HFFc6 (cell line): Measurements from ENCODE around the gene SPOCK2. TPM values are rescaled to one million over a fixed set of nuclear protein-coding genes. Genes with fewer than 3 reads are reported as not detected.

Experiments used
- DNase-seq: peaks from one replicate; pipeline ENCODE4 v3.0.0-alpha.2; 2018
- H3K27ac Mint-ChIP-seq: 2 replicates; pipeline ENCODE4 v1.8.0; 2020; ENCODE audit warnings: mild to moderate bottlenecking, mixed read lengths
- H3K27me3 Mint-ChIP-seq: 2 replicates; pipeline ENCODE4 v1.8.0; 2021; ENCODE audit warnings: mild to moderate bottlenecking, moderate library complexity, mixed read lengths; ENCODE audit not compliant: insufficient read depth
- H3K36me3 Mint-ChIP-seq: 2 replicates; pipeline ENCODE4 v1.8.0; 2021; ENCODE audit warnings: low read depth, mixed read lengths
- H3K4me1 Mint-ChIP-seq: 2 replicates; pipeline ENCODE4 v1.8.0; 2020; ENCODE audit warnings: low read depth, mixed read lengths
- H3K4me3 Mint-ChIP-seq: 2 replicates; pipeline ENCODE4 v1.8.0; 2020; ENCODE audit warnings: mild to moderate bottlenecking, moderate library complexity, mixed read lengths
- H3K9me3 Mint-ChIP-seq: 2 replicates; pipeline ENCODE4 v1.8.0; 2020; ENCODE audit warnings: mild to moderate bottlenecking, mixed read lengths
- CTCF ChIP-seq: fragments of 200-600 bp; sonication (generic); IDR thresholded peaks from 2 replicates; pipeline ENCODE4 v1.5.0; 2021; ENCODE audit warnings: antibody characterized with exemption, mild to moderate bottlenecking
- total RNA-seq, 6 experiments: library from RNA; stranded (reverse); fragmentation: NEBNext Ultra II Directional; extraction: Animal tissue kit (Norgen Biotek cat#: 25700); gene quantifications; 2 replicates in 1 of 6; 3 replicates in 5 of 6; pipeline ENCODE4 v1.2.3, GENCODE V29; 2021

SPOCK2 gene
- total RNA-seq, 6 experiments from 2014 or later: not detected

GRCh38 chr10:72061930-72062329 lies 26.4 kb downstream of the SPOCK2 start:
- no peaks in the 10 kb centered on the region for H3K36me3 Mint-ChIP-seq
- H3K4me1 Mint-ChIP-seq: peaks cover 8% of the 10 kb centered on the region
- no peak overlapping the region for H3K27ac Mint-ChIP-seq
- no peak for TF ChIP-seq CTCF
- no peak for DNase-seq
- no peaks in the 10 kb centered on the region for H3K9me3 Mint-ChIP-seq
- peaks cover 37% of the 10 kb centered on the region for H3K27me3 Mint-ChIP-seq
- H3K4me3 Mint-ChIP-seq: no peak overlapping the region

GRCh38 chr10:72061491-72061890 lies 26.9 kb downstream of the SPOCK2 start:
- Mint-ChIP-seq H3K4me1 (peaks cover 8% of the 10 kb centered on the region), H3K36me3 (no peaks in the 10 kb centered on the region), H3K27me3 (peaks cover 39% of the 10 kb centered on the region), H3K4me3 (no peak overlapping the region), H3K27ac (no peak overlapping the region), H3K9me3 (no peaks in the 10 kb centered on the region)
- DNase-seq: no peak
- TF ChIP-seq CTCF: peak; percentile 42; the same call in 1 of the 2 replicates

- H3K9me3 Mint-ChIP-seq: no peaks in the 10 kb centered on the region
- H3K4me3 Mint-ChIP-seq: no peak overlapping the region
Measured at GRCh38 chr10:72059843-72060822, 28.2 kb downstream of the SPOCK2 start.

GRCh38 chr10:72058989-72059842 lies 29.1 kb downstream of the SPOCK2 start:
- no peak for DNase-seq
- H3K9me3 Mint-ChIP-seq: no peaks in the 10 kb centered on the region
- H3K27me3 Mint-ChIP-seq: peaks cover 41% of the 10 kb centered on the region
- H3K4me3 Mint-ChIP-seq: no peak overlapping the region
- H3K27ac Mint-ChIP-seq: no peak overlapping the region
- no peaks in the 10 kb centered on the region for H3K36me3 Mint-ChIP-seq
- H3K4me1 Mint-ChIP-seq: peaks cover 8% of the 10 kb centered on the region
- no peak for TF ChIP-seq CTCF

More at GRCh38 chr10:72059843-72060822, 28.2 kb downstream of the SPOCK2 start:
- H3K4me1 Mint-ChIP-seq: peaks cover 8% of the 10 kb centered on the region
- no peaks in the 10 kb centered on the region for H3K36me3 Mint-ChIP-seq
- no peak for TF ChIP-seq CTCF
- DNase-seq: no peak
- H3K27me3 Mint-ChIP-seq: peaks cover 41% of the 10 kb centered on the region
- H3K27ac Mint-ChIP-seq: no peak overlapping the region

- TF ChIP-seq CTCF: no peak
- Mint-ChIP-seq H3K27me3 (peaks cover 42% of the 10 kb centered on the region), H3K9me3 (no peaks in the 10 kb centered on the region), H3K4me3 (no peak overlapping the region), H3K36me3 (no peaks in the 10 kb centered on the region), H3K27ac (no peak overlapping the region), H3K4me1 (peaks cover 8% of the 10 kb centered on the region)
- no peak for DNase-seq
Measured at GRCh38 chr10:72058347-72058898, 29.9 kb downstream of the SPOCK2 start.
